ENCODE measurements around the gene ZNF552.

ZNF552 gene

GRCh38 chr19:57786286-57786685 is 28.4 kb downstream of the ZNF552 start:
- no peaks in the 10 kb centered on the region for H3K27me3 ChIP-seq
- H3K36me3 ChIP-seq: peaks cover 33% of the 10 kb centered on the region
- no peaks in the 10 kb centered on the region for H3K9me3 ChIP-seq
- no peak for TF ChIP-seq CTCF (IDR thresholded peaks at IDR 0.05; ENCODE audit: low read depth, low read length)
- DNase-seq: no peak
- no peaks in the 10 kb centered on the region for H3K4me1 ChIP-seq
- no peak overlapping the region for H3K4me3 ChIP-seq (ENCODE audit: low read depth, low read length)

- H3K4me1 ChIP-seq: no peaks in the 10 kb centered on the region
- peaks cover 62% of the 10 kb centered on the region for H3K36me3 ChIP-seq
- no peak for TF ChIP-seq CTCF (IDR thresholded peaks at IDR 0.05; ENCODE audit: low read depth, low read length)
- H3K27me3 ChIP-seq: no peaks in the 10 kb centered on the region
- no peak for DNase-seq
- H3K4me3 ChIP-seq (ENCODE audit: low read depth, low read length): no peak overlapping the region
- H3K9me3 ChIP-seq: no peaks in the 10 kb centered on the region
Measured at GRCh38 chr19:57779220-57779845, 35.4 kb downstream of the ZNF552 start.

- peaks cover 62% of the 10 kb centered on the region for H3K36me3 ChIP-seq
- DNase-seq: no peak
- no peaks in the 10 kb centered on the region for H3K9me3 ChIP-seq
- no peak overlapping the region for H3K4me3 ChIP-seq (ENCODE audit: low read depth, low read length)
- H3K27me3 ChIP-seq: no peaks in the 10 kb centered on the region
- no peaks in the 10 kb centered on the region for H3K4me1 ChIP-seq
- TF ChIP-seq CTCF (IDR thresholded peaks at IDR 0.05; ENCODE audit: low read depth, low read length): no peak
Measured at GRCh38 chr19:57778336-57778735, 36.4 kb downstream of the ZNF552 start.

GRCh38 chr19:57776764-57777296 is 37.9 kb downstream of the ZNF552 start:
- no peaks in the 10 kb centered on the region for H3K27me3 ChIP-seq
- no peak for DNase-seq
- H3K9me3 ChIP-seq: no peaks in the 10 kb centered on the region
- no peak overlapping the region for H3K4me3 ChIP-seq (ENCODE audit: low read depth, low read length)
- no peaks in the 10 kb centered on the region for H3K4me1 ChIP-seq
- no peak for TF ChIP-seq CTCF (IDR thresholded peaks at IDR 0.05; ENCODE audit: low read depth, low read length)
- peaks cover 65% of the 10 kb centered on the region for H3K36me3 ChIP-seq

GRCh38 chr19:57773488-57773887 is 41.2 kb downstream of the ZNF552 start:
- no peaks in the 10 kb centered on the region for H3K9me3 ChIP-seq
- H3K36me3 ChIP-seq: peaks cover 48% of the 10 kb centered on the region
- H3K4me3 ChIP-seq (ENCODE audit: low read depth, low read length): no peak overlapping the region
- no peak for DNase-seq
- H3K27me3 ChIP-seq: no peaks in the 10 kb centered on the region
- no peaks in the 10 kb centered on the region for H3K4me1 ChIP-seq
- TF ChIP-seq CTCF (IDR thresholded peaks at IDR 0.05; ENCODE audit: low read depth, low read length): no peak

GRCh38 chr19:57771417-57771816 is 43.3 kb downstream of the ZNF552 start:
- DNase-seq: no peak
- Histone ChIP-seq H3K4me1 (no peaks in the 10 kb centered on the region), H3K36me3 (peaks cover 31% of the 10 kb centered on the region), H3K27me3 (no peaks in the 10 kb centered on the region), H3K4me3 (ENCODE audit: low read depth, low read length) (no peak overlapping the region), H3K9me3 (no peaks in the 10 kb centered on the region)
- TF ChIP-seq CTCF (IDR thresholded peaks at IDR 0.05; ENCODE audit: low read depth, low read length): no peak
